MV-4-11 (cell line): ENCODE results near the gene PARD3.
"Not testable (repeated sequence)": the region's sequence is repeated elsewhere in the genome, so short reads cannot be mapped to it uniquely, and the experiment has no call there.

Experiments used
- DNase-seq: peaks from one replicate; lab custom pipeline; 2025; lab: John Stamatoyannopoulos, UW

The PARD3 gene

DNA sequence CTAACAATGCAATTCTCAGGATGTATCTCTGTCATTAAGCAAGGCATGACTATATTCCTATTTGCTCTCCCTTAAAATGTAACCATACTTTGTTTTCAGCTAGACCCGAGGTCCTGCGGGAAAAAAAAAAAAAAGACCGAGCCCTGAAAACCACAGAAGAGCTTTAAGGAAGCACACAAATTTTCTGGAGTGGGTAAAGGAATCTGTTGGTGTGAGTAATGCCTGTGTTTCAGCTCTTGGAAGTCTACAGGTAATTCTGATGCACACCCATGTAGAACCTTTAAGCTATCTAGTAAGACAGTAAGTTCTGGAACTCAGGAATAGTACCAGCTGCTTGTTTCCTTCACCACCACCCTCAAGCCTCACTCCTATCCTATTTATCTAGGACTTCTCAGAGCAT lies 351.1 kb downstream of the PARD3 start:
- no peak for DNase-seq

DNA sequence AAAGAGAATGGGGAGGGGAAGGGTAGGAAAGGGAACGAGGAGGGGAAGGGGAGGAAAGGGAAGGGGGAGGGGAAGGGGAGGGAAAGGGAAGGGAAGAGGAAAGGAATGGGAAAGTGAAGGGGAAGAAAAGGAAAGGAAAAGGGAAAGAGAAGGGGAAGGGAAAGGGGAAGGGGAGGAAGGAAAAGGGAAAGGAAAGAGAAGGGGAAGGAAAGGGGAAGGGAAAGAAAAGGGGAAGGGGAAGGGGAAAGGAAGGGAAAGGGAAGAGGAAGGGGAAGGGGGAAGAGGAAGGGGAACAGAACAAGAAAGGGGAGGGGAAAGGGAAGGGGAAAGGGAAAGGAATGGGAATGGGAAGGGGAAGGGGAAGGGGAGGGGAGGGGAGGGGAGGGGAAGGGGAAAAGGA lies 352.1 kb downstream of the PARD3 start:
- DNase-seq = no peak

- no peak for DNase-seq
Measured at GRCh38 chr10:34462056-34462455, 353.0 kb downstream of the PARD3 start.

DNA sequence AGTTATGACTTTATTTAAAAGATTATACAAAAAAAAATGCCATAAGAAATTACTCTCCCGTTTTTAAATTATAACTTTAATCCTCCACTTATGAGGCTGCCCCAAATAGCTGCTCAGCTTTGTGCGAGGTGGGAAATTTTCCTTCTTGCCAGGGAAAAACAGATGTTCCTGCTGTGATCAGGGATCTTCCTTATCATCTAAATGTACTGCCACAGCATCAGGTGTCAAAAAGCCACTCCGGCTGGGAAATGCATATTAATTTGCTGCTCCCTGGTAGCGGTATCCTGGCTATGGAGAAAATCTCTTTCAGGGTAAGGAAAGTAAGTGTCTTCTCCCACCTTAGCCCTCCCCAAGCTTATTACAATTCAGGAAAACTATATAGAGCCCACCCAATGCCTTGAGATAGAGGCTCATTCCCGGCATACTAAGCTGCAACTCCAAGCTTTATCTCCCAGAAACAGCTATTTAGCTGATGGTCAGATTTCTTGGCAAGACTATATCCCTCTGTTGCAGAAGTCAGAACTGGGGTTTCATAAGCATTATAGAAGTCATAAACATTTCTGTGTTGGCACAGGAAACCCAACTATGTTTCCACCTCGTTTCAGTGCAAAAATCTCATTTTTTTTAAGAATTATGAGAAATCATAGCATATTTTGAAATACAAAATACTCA lies 360.4 kb downstream of the PARD3 start:
- DNase-seq = no peak

- DNase-seq = no peak
Measured at GRCh38 chr10:34449836-34450235, 365.3 kb downstream of the PARD3 start.

GRCh38 chr10:34446049-34446448 lies 369.0 kb downstream of the PARD3 start:
- DNase-seq = no peak

- DNase-seq = no peak
Measured at GRCh38 chr10:34444223-34445183, 370.6 kb downstream of the PARD3 start.

GRCh38 chr10:34439386-34439785 lies 375.7 kb downstream of the PARD3 start:
- DNase-seq = peak; percentile 50

DNA sequence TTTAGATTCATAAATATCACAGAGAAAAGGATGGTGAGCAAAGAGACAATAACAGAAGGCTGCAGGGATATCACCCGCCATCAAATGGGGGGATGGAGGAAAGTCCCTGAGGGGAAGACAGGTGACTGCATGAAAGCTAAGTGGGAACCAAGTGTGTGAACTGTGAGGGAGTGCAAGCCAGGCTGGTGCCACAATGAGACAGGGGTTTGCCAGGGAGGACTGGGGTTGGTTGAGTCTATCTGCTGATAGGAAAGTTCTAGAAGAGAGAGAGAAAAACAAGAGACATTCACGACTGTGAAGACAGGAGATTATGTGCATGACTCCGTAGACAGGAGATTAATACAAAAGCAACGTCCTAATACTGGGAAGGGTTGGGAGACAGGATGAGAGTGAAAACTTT lies 376.4 kb downstream of the PARD3 start:
- no peak for DNase-seq

- DNase-seq = no peak
Measured at GRCh38 chr10:34437906-34438305, 377.2 kb downstream of the PARD3 start.

DNA sequence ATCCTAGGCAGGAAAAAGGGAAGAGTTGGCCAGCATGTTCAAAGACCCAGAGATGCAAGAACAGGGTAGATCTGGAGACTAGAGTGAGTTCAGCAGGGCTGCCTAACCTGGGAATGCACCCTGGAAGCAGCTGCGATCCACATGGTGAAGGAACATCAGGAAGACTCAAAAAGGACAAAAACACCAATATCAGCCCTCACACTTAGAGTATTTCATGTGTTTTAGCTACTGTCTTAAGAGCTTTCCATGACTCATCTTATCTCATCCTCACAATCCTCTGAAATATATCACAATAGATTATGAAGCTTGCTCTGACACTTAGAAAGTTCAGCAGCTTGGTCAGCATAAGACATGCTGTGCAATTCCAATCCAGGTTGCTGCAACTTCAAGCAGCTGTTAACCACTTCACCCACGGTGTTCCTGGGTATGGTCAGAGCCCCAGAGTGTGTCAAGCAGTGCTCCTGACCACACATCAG lies 380.9 kb downstream of the PARD3 start:
- DNase-seq = no peak

- DNase-seq = no peak
Measured at GRCh38 chr10:34433241-34434076, 381.6 kb downstream of the PARD3 start.

GRCh38 chr10:34432589-34432988 lies 382.5 kb downstream of the PARD3 start:
- no peak for DNase-seq

- DNase-seq = peak; percentile 87
Measured at GRCh38 chr10:34430685-34431084, 384.4 kb downstream of the PARD3 start.

- no peak for DNase-seq
Measured at GRCh38 chr10:34428501-34428900, 386.6 kb downstream of the PARD3 start.

- no peak for DNase-seq
Measured at GRCh38 chr10:34427911-34428216, 387.2 kb downstream of the PARD3 start.

- not testable (repeated sequence) for DNase-seq
Measured at GRCh38 chr10:34427158-34427910, 387.8 kb downstream of the PARD3 start.

GRCh38 chr10:34426538-34427157 lies 388.4 kb downstream of the PARD3 start:
- not testable (repeated sequence) for DNase-seq

DNA sequence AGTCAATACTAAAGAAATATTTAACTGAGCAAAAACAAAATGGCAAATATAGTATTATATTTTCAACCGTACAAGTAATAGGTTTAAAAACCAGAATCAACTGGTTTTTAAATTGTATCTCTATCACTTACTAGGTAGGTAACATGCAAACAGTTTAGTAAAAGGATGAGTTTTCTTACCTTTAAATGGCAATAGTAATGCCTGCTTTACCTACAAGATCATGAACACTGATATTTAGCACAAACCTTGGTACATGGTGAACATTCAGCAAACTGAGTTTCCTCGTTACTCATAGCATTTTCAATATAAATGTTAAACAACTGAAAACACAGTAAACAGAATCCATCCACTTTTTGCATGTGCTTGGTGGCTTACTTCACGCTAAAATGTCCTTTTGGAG lies 389.1 kb downstream of the PARD3 start:
- no peak for DNase-seq

- no peak for DNase-seq
Measured at GRCh38 chr10:34423673-34424625, 391.1 kb downstream of the PARD3 start.
